Frontal cortex (tissue), 4 donors: ENCODE measurements around the gene HMCN1. TPM values are rescaled to one million over a fixed set of nuclear protein-coding genes. Genes with fewer than 3 reads are reported as not detected.

ENCODE experiments used
- DNase-seq, 2 donors: peaks; one replicate each; pipeline ENCODE4 v3.0.0; 2012; ENCODE audit warnings: low spot score in 2 of 2
- FAIRE-seq: peaks from 2 replicates; lab custom pipeline; 2012; peaks lifted over from hg19 to GRCh38; lab: Jason Lieb, UNC
- total RNA-seq: library from RNA; depleted of rRNA; stranded (reverse); fragments of >200 nt; gene quantifications from one replicate; pipeline ENCODE4 v1.2.3, GENCODE V29; 2014
- donor health status: control.
- donor health status: control.
- donor health status: control.

The HMCN1 gene
- total RNA-seq, 1 donor from 2014 or later: 1.6 TPM

- DNase-seq: no peak
- no peak for FAIRE-seq
These were observed 257.1 kb downstream of the HMCN1 start for GRCh38 chr1:185991266-185991665.

GRCh38 chr1:185996211-185996610 lies 262.0 kb downstream of the HMCN1 start:
- DNase-seq: no peak
- no peak for FAIRE-seq

- DNase-seq: no peak
- no peak for FAIRE-seq
These were observed 264.2 kb downstream of the HMCN1 start for GRCh38 chr1:185998391-185998790.

DNA sequence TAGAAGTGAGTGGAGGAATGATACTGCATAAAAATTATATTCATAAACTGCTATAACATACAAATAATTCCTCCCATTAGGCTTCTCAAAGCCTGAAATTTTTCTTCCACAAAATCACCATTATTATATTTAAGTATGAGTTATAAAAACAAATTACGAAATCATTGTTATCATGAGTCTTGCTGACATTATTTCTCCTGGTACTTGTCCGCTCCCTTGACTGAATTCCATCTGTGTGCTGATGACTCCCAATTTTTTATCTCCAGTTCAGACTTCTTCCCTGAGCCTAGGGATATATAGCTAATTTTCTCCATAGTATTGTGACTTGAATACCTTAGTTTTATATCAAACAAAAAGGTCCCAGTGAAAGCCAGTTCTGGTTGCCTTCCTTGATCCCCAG lies 268.2 kb downstream of the HMCN1 start:
- FAIRE-seq: no peak
- DNase-seq: no peak

- DNase-seq (no peak), FAIRE-seq (no peak)
These were observed 275.0 kb downstream of the HMCN1 start for GRCh38 chr1:186009039-186009737.

- no peak for DNase-seq
- FAIRE-seq: no peak
These were observed 280.3 kb downstream of the HMCN1 start for GRCh38 chr1:186014370-186015037.

DNA sequence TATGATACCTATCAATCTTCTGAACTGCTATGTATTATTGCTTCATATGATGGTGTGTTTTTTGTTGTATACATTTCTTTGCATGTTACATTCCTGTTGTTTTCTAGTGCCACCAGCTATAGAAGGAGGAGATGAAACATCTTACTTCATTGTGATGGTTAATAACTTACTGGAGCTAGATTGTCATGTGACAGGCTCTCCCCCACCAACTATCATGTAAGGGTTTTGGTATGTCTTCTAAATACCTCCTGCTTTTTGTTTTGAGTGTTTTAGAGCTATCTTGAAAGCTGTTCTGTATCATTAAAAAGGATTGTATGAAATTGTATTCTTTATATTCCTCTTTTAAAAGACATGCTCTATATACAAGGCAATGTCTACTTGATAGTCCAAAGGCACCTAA lies 282.7 kb downstream of the HMCN1 start:
- FAIRE-seq (no peak), DNase-seq (no peak)

GRCh38 chr1:186022184-186022583 lies 288.0 kb downstream of the HMCN1 start:
- FAIRE-seq (no peak), DNase-seq (no peak)

DNA sequence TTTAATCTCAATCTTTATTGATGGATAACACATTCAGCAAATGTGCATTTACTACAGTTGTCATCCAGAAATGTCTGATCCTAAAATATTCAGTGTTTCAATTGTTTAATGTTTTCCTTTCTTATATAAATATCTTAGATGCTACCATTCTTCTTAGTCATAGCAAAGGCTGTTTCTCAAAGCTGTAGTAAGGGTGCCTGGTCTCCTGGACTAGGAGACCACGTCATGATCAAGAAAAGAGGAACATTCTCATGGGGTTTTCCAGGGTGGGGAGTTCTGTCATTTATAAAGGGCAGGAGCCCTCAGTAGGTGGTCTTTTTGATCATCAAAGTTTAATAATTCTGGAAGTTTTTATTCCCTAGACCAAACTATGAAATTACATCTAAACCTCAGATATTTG lies 292.8 kb downstream of the HMCN1 start:
- no peak for FAIRE-seq

GRCh38 chr1:186027621-186028020 lies 293.4 kb downstream of the HMCN1 start:
- DNase-seq (no peak), FAIRE-seq (no peak)

More for the DNA sequence above, 292.8 kb downstream of the HMCN1 start:
- DNase-seq: no peak

DNA sequence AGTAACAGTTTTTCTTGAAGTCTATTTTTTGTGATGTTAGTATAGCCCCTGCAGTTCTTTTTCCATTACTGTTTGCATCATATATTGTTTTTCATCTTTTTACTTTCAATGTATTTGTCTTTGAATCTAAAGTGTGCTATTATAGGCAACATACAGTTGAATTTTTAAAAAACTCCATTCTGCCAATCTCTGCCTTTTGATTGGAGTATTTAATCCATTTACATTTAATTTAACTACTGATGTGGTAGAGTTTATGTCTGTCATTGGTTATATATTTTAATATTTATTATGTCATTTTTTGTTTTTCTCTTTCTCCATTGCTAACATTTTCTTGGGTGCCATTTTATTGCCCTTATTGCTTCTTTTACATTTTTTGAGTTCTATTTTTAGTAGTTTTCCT lies 296.3 kb downstream of the HMCN1 start:
- DNase-seq (no peak), FAIRE-seq (no peak)

GRCh38 chr1:186033847-186034271 lies 299.7 kb downstream of the HMCN1 start:
- DNase-seq: no peak
- FAIRE-seq: no peak

- DNase-seq (no peak), FAIRE-seq (no peak)
These were observed 308.0 kb downstream of the HMCN1 start for GRCh38 chr1:186042230-186042629.

GRCh38 chr1:186043296-186043695 lies 309.1 kb downstream of the HMCN1 start:
- DNase-seq: no peak
- no peak for FAIRE-seq

- no peak for DNase-seq
- no peak for FAIRE-seq
These were observed 310.0 kb downstream of the HMCN1 start for GRCh38 chr1:186044079-186044685.

- no peak for FAIRE-seq
- no peak for DNase-seq
These were observed 312.4 kb downstream of the HMCN1 start for GRCh38 chr1:186046437-186047211.

DNA sequence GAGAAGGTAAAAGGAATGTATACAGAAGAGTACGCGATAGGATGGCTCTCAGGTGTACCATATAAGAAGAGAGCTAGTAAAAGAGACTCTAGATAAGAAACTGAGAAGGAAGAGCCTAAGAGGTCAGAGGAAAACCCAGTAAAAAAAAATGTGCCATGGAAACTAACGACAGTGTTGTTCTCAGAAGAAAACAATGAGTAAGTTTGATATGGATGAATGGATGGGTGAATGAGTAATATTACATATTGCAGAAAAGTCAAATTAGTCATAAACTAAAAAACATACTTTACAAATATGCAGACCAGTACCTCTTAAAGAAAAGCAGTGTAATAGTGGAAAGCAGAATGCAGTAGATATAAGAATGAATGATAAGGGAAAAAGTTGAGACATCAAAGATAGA lies 316.2 kb downstream of the HMCN1 start:
- DNase-seq (no peak), FAIRE-seq (no peak)

GRCh38 chr1:186054003-186054402 lies 319.8 kb downstream of the HMCN1 start:
- DNase-seq (no peak), FAIRE-seq (no peak)

GRCh38 chr1:186054932-186055331 lies 320.7 kb downstream of the HMCN1 start:
- FAIRE-seq (no peak), DNase-seq (no peak)

- no peak for DNase-seq
- FAIRE-seq: no peak
These were observed 321.7 kb downstream of the HMCN1 start for GRCh38 chr1:186055846-186056245.

DNA sequence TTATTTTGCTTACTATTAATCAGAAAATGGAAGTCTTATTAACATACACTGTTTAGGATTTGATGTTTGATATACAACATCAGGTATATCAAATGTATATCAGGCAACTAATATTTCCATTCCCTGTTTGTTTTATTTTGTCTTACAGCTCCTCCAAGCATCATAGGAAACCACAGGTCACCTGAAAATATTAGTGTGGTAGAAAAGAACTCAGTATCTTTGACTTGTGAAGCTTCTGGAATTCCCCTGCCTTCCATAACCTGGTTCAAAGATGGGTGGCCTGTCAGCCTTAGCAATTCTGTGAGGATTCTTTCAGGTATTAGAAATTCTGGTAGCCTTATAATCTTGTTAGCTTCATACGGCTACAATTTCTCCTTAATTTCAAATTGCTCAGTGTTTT lies 322.9 kb downstream of the HMCN1 start:
- DNase-seq (no peak), FAIRE-seq (no peak)
